GM23338 (cell line): ENCODE measurements around the gene UCK1. TPM values are rescaled to one million over a fixed set of nuclear protein-coding genes. Genes with fewer than 3 reads are reported as not detected.

Experiments used
- polyA plus RNA-seq: library from polyadenylated mRNA; unstranded; fragments of >200 nt; fragmentation: Nextera tagmentation; extraction: Ambion mirVana; gene quantifications from 2 replicates; pipeline ENCODE4 v1.2.1, GENCODE V29; 2016
- small RNA-seq: library from RNA; depleted of rRNA; stranded (forward); fragments of <200 nt; gene quantifications from one replicate; pipeline ENCODE3, GENCODE V24; 2014; ENCODE audit warnings: low replicate concordance
- total RNA-seq: library from RNA; depleted of rRNA; stranded (reverse); fragments of >200 nt; shearing (Covaris generic); gene quantifications from 2 replicates; pipeline ENCODE4 v1.2.3, GENCODE V29; 2014; rRNA removed

UCK1 gene
- total and polyA plus RNA-seq, 2 experiments from 2014 or later = 23.4 to 35.9 TPM

Small RNA genes within 50 kb of the gene (small RNA-seq; reads per million reads assigned to genes)
- gene SNORD62A (0.35 reads per million, percentile 19 among the genes with 10 or more reads in this experiment), gene SNORD62B (1.3 reads per million, percentile 70 among the genes with 10 or more reads in this experiment)

Other genes with a start within 250 kb of the UCK1 start
- 2.4 and 4.4 TPM in 2 replicates for gene PLPP7, start 241.5 kb downstream of the UCK1 start, total RNA-seq
- gene PLPP7, start 241.5 kb downstream of the UCK1 start, polyA plus RNA-seq = 1.6 and 2.0 TPM in 2 replicates
- gene PRRC2B, start 137.2 kb downstream of the UCK1 start, total RNA-seq = 171 and 193 TPM in 2 replicates
- 41.4 and 45.0 TPM in 2 replicates for gene PRRC2B, start 137.2 kb downstream of the UCK1 start, polyA plus RNA-seq
- gene POMT1, start 28.3 kb downstream of the UCK1 start, total RNA-seq = 23.7 and 32.4 TPM in 2 replicates
- gene POMT1, start 28.3 kb downstream of the UCK1 start, polyA plus RNA-seq = 17.7 and 20.2 TPM in 2 replicates
- 0.24 TPM in 1 of 2 replicates, not detected in the other for gene PRRT1B, start 14.3 kb upstream of the UCK1 start, total RNA-seq
- not detected in 2 replicates for gene PRRT1B, start 14.3 kb upstream of the UCK1 start, polyA plus RNA-seq
- 80.7 and 82.8 TPM in 2 replicates for gene RAPGEF1, start 208.8 kb upstream of the UCK1 start, total RNA-seq
- gene RAPGEF1, start 208.8 kb upstream of the UCK1 start, polyA plus RNA-seq = 9.9 and 10.9 TPM in 2 replicates